Esophagus (tissue), 2 donors: ENCODE measurements around the gene EIF2B5. TPM values are rescaled to one million over a fixed set of nuclear protein-coding genes. Genes with fewer than 3 reads are reported as not detected.
"Not testable (repeated sequence)": the region's sequence is repeated elsewhere in the genome, so short reads cannot be mapped to it uniquely, and the experiment has no call there.

Source experiments
- H3K27ac ChIP-seq, 2 donors: one replicate each; pipeline ENCODE4 v1.5.1; 2013; ENCODE audit warnings: low read depth in 2 of 2, mild to moderate bottlenecking in 2 of 2, inconsistent platforms in 1 of 2, low read length in 1 of 2, moderate library complexity in 1 of 2
- H3K27me3 ChIP-seq, 2 donors: one replicate each; pipeline ENCODE4 v1.6.1; 2013; ENCODE audit warnings: low read length in 2 of 2, control low read depth in 1 of 2, mild to moderate bottlenecking in 1 of 2; ENCODE audit not compliant: insufficient read depth in 2 of 2, control insufficient read depth in 1 of 2
- H3K36me3 ChIP-seq, 2 donors: one replicate each; pipeline ENCODE4 v1.6.1; 2013; ENCODE audit warnings: low read length in 1 of 2; ENCODE audit not compliant: control insufficient read depth in 2 of 2, insufficient read depth in 2 of 2
- H3K4me1 ChIP-seq, 2 donors: one replicate each; pipeline ENCODE4 v1.6.1; 2013; ENCODE audit warnings: low read length in 1 of 2; ENCODE audit not compliant: control insufficient read depth in 2 of 2, insufficient read depth in 2 of 2
- H3K4me3 ChIP-seq, 2 donors: one replicate each; pipeline ENCODE4 v1.5.1; 2013; ENCODE audit warnings: low read length in 2 of 2, mild to moderate bottlenecking in 2 of 2, low read depth in 1 of 2, moderate library complexity in 1 of 2
- H3K9me3 ChIP-seq, 2 donors: one replicate each; pipeline ENCODE4 v1.6.1; 2013; ENCODE audit warnings: mild to moderate bottlenecking in 2 of 2, low read depth in 1 of 2, low read length in 1 of 2, moderate library complexity in 1 of 2; ENCODE audit not compliant: control insufficient read depth in 2 of 2, insufficient read depth in 1 of 2
- WGBS, 2 donors: extraction: QIAGEN DNeasy Blood & Tissue Kit; methylation state at CpG; one replicate each; pipeline ENCODE4 v1.1.7; 2013; 5-methylcytosine and 5-hydroxymethylcytosine counted together
- polyA plus RNA-seq, 2 donors: library from polyadenylated mRNA; stranded (reverse); fragments of 200-250 nt; gene quantifications; one replicate each; pipeline ENCODE4 v1.2.3, GENCODE V29; 2013
- donor health status: healthy with polysubstance abuse.
- donor health status: Bipolar disorder and iron deficiency.

Gene EIF2B5
- polyA plus RNA-seq, 2 donors, result 31.0 to 37.7 TPM

GRCh38 chr3:184121031-184121430, 14.1 kb upstream of the EIF2B5 start:
- not testable (repeated sequence) for H3K27me3 ChIP-seq, H3K9me3 ChIP-seq, H3K4me1 ChIP-seq, H3K27ac ChIP-seq, H3K4me3 ChIP-seq, H3K36me3 ChIP-seq
- WGBS, 2 donors, result 95 to 96% methylated on average over 8 of the region's 8 CpGs

- 71 to 72% methylated on average over 3 of the region's 3 CpGs for whole genome bisulfite sequencing, 2 donors
- H3K27ac ChIP-seq, result no peak overlapping the region
These were observed 9.2 kb upstream of the EIF2B5 start for GRCh38 chr3:184126006-184126405.

GRCh38 chr3:184129012-184129411, 6.1 kb upstream of the EIF2B5 start:
- Histone ChIP-seq H3K4me1 (no peaks in the 10 kb centered on the region), H3K9me3 (no peaks in the 10 kb centered on the region), H3K36me3 (no peaks in the 10 kb centered on the region), H3K27me3 (no peaks in the 10 kb centered on the region), H3K4me3 (no peak overlapping the region), H3K27ac (no peak overlapping the region)
- 23 to 50% methylated on average over 2 of the region's 2 CpGs for WGBS, 2 donors

More at GRCh38 chr3:184126006-184126405, 9.2 kb upstream of the EIF2B5 start:
- Histone ChIP-seq H3K36me3 (no peaks in the 10 kb centered on the region), H3K9me3 (no peaks in the 10 kb centered on the region), H3K4me1 (no peaks in the 10 kb centered on the region), H3K27me3 (no peaks in the 10 kb centered on the region), H3K4me3 (no peak overlapping the region)

- 92 to 94% methylated on average over 4 of the region's 4 CpGs for WGBS, 2 donors
- H3K27ac ChIP-seq, result no peak overlapping the region
These were observed 2.2 kb upstream of the EIF2B5 start for GRCh38 chr3:184132945-184133344.

GRCh38 chr3:184133840-184134745, 1.1 kb upstream of the EIF2B5 start:
- Histone ChIP-seq H3K27me3 (no peaks in the 10 kb centered on the region), H3K4me3 (peak overlapping the region; percentile 74 to 93), H3K9me3 (no peaks in the 10 kb centered on the region), H3K4me1 (no peaks in the 10 kb centered on the region), H3K27ac (peak overlapping the region; percentile 93 to 95), H3K36me3 (peaks cover 0 to 4% of the 10 kb centered on the region in 2 donors)
- 1% methylated on average over 32 to 37 of the region's 37 CpGs for WGBS, 2 donors

More at GRCh38 chr3:184132945-184133344, 2.2 kb upstream of the EIF2B5 start:
- H3K4me3 ChIP-seq, result no peak overlapping the region
- no peaks in the 10 kb centered on the region for H3K27me3 ChIP-seq
- no peaks in the 10 kb centered on the region for H3K9me3 ChIP-seq
- H3K4me1 ChIP-seq, result no peaks in the 10 kb centered on the region
- H3K36me3 ChIP-seq, result peaks cover 0 to 4% of the 10 kb centered on the region in 2 donors

GRCh38 chr3:184134746-184135148, 411 bp upstream of the EIF2B5 start:
- H3K36me3 ChIP-seq, result peaks cover 0 to 4% of the 10 kb centered on the region in 2 donors
- H3K27ac ChIP-seq, result peak overlapping the region; percentile 93 to 95
- WGBS, 2 donors, result 0 to 1% methylated on average over 21 of the region's 21 CpGs

GRCh38 chr3:184135911-184136260, 728 bp downstream of the EIF2B5 start:
- Histone ChIP-seq H3K4me1 (no peaks in the 10 kb centered on the region), H3K27ac (peak overlapping the region; percentile 93 to 95), H3K4me3 (peak overlapping the region; percentile 74 to 93), H3K36me3 (peaks cover 0 to 9% of the 10 kb centered on the region in 2 donors), H3K9me3 (no peaks in the 10 kb centered on the region), H3K27me3 (no peaks in the 10 kb centered on the region)
- WGBS, 2 donors, result 2 to 3% methylated on average over 9 of the region's 9 CpGs

More at GRCh38 chr3:184134746-184135148, 411 bp upstream of the EIF2B5 start:
- H3K27me3 ChIP-seq, result no peaks in the 10 kb centered on the region
- peak overlapping the region; percentile 74 to 93 for H3K4me3 ChIP-seq
- no peaks in the 10 kb centered on the region for H3K9me3 ChIP-seq
- H3K4me1 ChIP-seq, result no peaks in the 10 kb centered on the region

- WGBS, 2 donors, result 92 to 94% methylated on average over 10 of the region's 10 CpGs
- H3K4me1 ChIP-seq, result no peaks in the 10 kb centered on the region
- no peaks in the 10 kb centered on the region for H3K27me3 ChIP-seq
- H3K4me3 ChIP-seq, result no peak overlapping the region
- no peaks in the 10 kb centered on the region for H3K9me3 ChIP-seq
- no peak overlapping the region for H3K27ac ChIP-seq
- peaks cover 8 to 44% of the 10 kb centered on the region in 2 donors for H3K36me3 ChIP-seq
These were observed 5.3 kb downstream of the EIF2B5 start for GRCh38 chr3:184140436-184140835.

- Histone ChIP-seq H3K36me3 (peaks cover 8 to 44% of the 10 kb centered on the region in 2 donors), H3K27ac (no peak overlapping the region), H3K27me3 (no peaks in the 10 kb centered on the region), H3K4me3 (no peak overlapping the region), H3K4me1 (no peaks in the 10 kb centered on the region), H3K9me3 (no peaks in the 10 kb centered on the region)
- WGBS, 2 donors, result 90 to 91% methylated on average over 7 of the region's 7 CpGs
These were observed 7.0 kb downstream of the EIF2B5 start for GRCh38 chr3:184142199-184142598.

GRCh38 chr3:184143327-184143726, 8.2 kb downstream of the EIF2B5 start:
- peaks cover 8 to 40% of the 10 kb centered on the region in 2 donors for H3K36me3 ChIP-seq
- H3K9me3 ChIP-seq, result no peaks in the 10 kb centered on the region
- WGBS, 2 donors, result 84 to 86% methylated on average over 3 of the region's 3 CpGs
- no peaks in the 10 kb centered on the region for H3K4me1 ChIP-seq
- no peaks in the 10 kb centered on the region for H3K27me3 ChIP-seq
- H3K27ac ChIP-seq, result no peak overlapping the region
- no peak overlapping the region for H3K4me3 ChIP-seq
